ENCODE measurements around the gene ABLIM3. TPM values are rescaled to one million over a fixed set of nuclear protein-coding genes. Genes with fewer than 3 reads are reported as not detected.
A peak's percentile ranks its signal among the peaks of the same experiment; 100 is the strongest.

The ABLIM3 gene
- total and polyA plus RNA-seq, 2 donors (not counting 3 experiments of a cell fraction or from before 2014, with no cell fraction given) = 16.7 to 42.1 TPM

DNA sequence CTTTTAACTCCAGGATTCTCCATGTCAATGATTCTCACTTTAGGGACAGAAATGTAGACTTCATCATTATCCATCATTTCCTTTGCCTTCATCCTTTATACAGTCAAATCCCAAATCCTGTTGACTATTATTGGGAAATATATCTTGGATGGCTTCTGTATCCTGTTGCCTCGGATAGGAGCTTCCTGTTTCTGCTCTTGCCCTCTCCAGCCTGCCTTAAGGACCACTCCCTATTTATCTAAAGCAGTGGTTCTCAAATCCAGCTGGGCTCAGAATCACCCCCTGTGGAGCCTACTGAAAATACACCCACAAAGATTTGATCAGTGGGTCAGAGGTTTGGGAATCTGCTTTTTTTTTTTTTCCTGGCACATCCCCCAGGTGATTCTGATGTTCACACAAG is 138.8 kb downstream of the ABLIM3 start:
- Histone ChIP-seq H3K9me1 (replicated peaks; ENCODE audit: control insufficient read depth, extremely low read depth, insufficient read depth, low read length) (no peaks in the 10 kb centered on the region), H3K4me1 (ENCODE audit: control insufficient read depth, extremely low read depth, insufficient read depth, low read length) (peaks cover 4% of the 10 kb centered on the region), H3K4me3 (replicated peaks in 1 of 3; ENCODE audit: insufficient read depth in 1 of 3, low read depth in 1 of 3, low read length in 3 of 3) (no peak overlapping the region), H2AFZ (ENCODE audit: low read depth, low read length) (no peak overlapping the region), H3K9me3 (replicated peaks; ENCODE audit: control insufficient read depth, insufficient read depth, low read length) (no peaks in the 10 kb centered on the region), H4K20me1 (replicated peaks; ENCODE audit: control insufficient read depth, extremely low read depth, insufficient read depth, low read length) (no peaks in the 10 kb centered on the region), H3K27ac (ENCODE audit: insufficient read depth, low read depth, low read length) (no peak overlapping the region), H3K4me2 (ENCODE audit: insufficient read depth, low read length) (no peak overlapping the region), H3K27me3 (ENCODE audit: control insufficient read depth in 2 of 2, insufficient read depth in 2 of 2, low read length in 2 of 2) (no peaks in the 10 kb centered on the region), H3K36me3 (ENCODE audit: control insufficient read depth in 2 of 2, extremely low read depth in 1 of 2, insufficient read depth in 2 of 2, low read length in 2 of 2) (no peaks in the 10 kb centered on the region), H3K9ac (replicated peaks; ENCODE audit: extremely low read depth, insufficient read depth, low read length) (no peak overlapping the region), H3K79me2 (ENCODE audit: control insufficient read depth, insufficient read depth, low read length) (no peaks in the 10 kb centered on the region)
- dilution Hi-C loops (cut with MboI; ENCODE audit: extremely low pct_ligation_motif_present, low sequenced_read_pairs) (no loop called here), intact Hi-C loops (cut with micrococcal nuclease) (no loop called here)
- no TSS peak for BruUV-seq (replicated peaks)
- ChIA-PET CTCF (interaction anchor here (1.1 to 1.6 kb wide), 4 partner anchors 8 to 155 kb away, joined by 3 to 10 read pairs (median 4); no protein-coding TSS in a partner anchor), POLR2A (no interaction called here)
- FAIRE-seq (no peak), DNase-seq (ENCODE audit: low read depth, low spot score) (peak; percentile 10)
- TF ChIP-seq JUN (IDR thresholded peaks at IDR 0.05; ENCODE audit: borderline replicate concordance, insufficient read depth, insufficient read length, low read depth) = no peak
- TF ChIP-seq, protein P1, sequence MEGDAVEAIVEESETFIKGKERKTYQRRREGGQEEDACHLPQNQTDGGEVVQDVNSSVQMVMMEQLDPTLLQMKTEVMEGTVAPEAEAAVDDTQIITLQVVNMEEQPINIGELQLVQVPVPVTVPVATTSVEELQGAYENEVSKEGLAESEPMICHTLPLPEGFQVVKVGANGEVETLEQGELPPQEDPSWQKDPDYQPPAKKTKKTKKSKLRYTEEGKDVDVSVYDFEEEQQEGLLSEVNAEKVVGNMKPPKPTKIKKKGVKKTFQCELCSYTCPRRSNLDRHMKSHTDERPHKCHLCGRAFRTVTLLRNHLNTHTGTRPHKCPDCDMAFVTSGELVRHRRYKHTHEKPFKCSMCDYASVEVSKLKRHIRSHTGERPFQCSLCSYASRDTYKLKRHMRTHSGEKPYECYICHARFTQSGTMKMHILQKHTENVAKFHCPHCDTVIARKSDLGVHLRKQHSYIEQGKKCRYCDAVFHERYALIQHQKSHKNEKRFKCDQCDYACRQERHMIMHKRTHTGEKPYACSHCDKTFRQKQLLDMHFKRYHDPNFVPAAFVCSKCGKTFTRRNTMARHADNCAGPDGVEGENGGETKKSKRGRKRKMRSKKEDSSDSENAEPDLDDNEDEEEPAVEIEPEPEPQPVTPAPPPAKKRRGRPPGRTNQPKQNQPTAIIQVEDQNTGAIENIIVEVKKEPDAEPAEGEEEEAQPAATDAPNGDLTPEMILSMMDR (IDR thresholded peaks at IDR 0.05; ENCODE audit: extremely low read depth in 1 of 2, insufficient read depth in 1 of 2, low read depth in 1 of 2, low read length in 2 of 2) = no peak
- no peak for TF ChIP-seq MYC (IDR thresholded peaks at IDR 0.05; ENCODE audit: low read depth, low read length)
- TF ChIP-seq POLR2A (IDR thresholded peaks at IDR 0.05; ENCODE audit: low read depth, low read length) = no peak
- TF ChIP-seq EZH2 (IDR thresholded peaks at IDR 0.05; ENCODE audit: borderline replicate concordance, low read depth, low read length, severe bottlenecking) = no peak
- TF ChIP-seq GATA2 (IDR thresholded peaks at IDR 0.05; ENCODE audit: insufficient read depth, insufficient read length, low read depth, low read length) = no peak
- TF ChIP-seq, protein P2, sequence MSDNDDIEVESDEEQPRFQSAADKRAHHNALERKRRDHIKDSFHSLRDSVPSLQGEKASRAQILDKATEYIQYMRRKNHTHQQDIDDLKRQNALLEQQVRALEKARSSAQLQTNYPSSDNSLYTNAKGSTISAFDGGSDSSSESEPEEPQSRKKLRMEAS (IDR thresholded peaks at IDR 0.05; ENCODE audit: insufficient read depth, insufficient read length) = no peak
- TF ChIP-seq FOS (IDR thresholded peaks at IDR 0.05; ENCODE audit: borderline replicate concordance, insufficient read depth, low read length) = no peak
- no peak for TF ChIP-seq POLR2AphosphoS5 (IDR thresholded peaks at IDR 0.05; ENCODE audit: insufficient read depth, low read depth, low read length)
